GM19463 (cell line): ENCODE measurements around the gene TRMT5.

Source experiments
- ATAC-seq: cut with Tn5 transposase; IDR thresholded peaks from one replicate; pipeline ENCODE4 v1.9.1; 2021; ENCODE audit warnings: mild to moderate bottlenecking, moderate library complexity; ENCODE audit not compliant: unreplicated experiment

The TRMT5 gene

GRCh38 chr14:60980811-60981632 lies at the start of gene TRMT5, which contains the start of gene SLC38A6:
Gene TRMT5, minus strand, starts transcription at chr14:60981079. Its CDS starts 106 bp downstream, at chr14:60980973.
Gene SLC38A6, plus strand, starts transcription at chr14:60981245. Its CDS starts 33 bp downstream, at chr14:60981278.
- peak; percentile 85 for ATAC-seq

DNA sequence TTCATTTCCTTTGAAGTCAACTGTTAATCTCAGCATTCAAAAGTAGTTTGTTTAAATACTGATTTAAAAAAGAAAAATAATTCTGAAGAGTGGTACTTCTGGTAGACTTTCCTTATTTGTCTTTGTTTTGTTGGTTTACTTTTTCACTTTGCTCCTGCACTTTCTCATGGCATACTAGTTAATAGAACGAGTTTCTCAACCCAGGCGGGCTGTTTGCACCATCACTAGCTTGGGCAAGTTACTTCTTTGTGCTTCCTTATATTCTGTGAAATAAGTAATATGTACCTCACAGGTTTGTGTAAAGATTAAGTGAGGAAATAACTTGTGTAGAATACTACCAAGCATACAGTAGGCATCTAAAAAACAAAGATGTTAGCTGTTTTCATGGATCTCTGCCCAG lies 45.6 kb upstream of the TRMT5 start:
- ATAC-seq: no peak

DNA sequence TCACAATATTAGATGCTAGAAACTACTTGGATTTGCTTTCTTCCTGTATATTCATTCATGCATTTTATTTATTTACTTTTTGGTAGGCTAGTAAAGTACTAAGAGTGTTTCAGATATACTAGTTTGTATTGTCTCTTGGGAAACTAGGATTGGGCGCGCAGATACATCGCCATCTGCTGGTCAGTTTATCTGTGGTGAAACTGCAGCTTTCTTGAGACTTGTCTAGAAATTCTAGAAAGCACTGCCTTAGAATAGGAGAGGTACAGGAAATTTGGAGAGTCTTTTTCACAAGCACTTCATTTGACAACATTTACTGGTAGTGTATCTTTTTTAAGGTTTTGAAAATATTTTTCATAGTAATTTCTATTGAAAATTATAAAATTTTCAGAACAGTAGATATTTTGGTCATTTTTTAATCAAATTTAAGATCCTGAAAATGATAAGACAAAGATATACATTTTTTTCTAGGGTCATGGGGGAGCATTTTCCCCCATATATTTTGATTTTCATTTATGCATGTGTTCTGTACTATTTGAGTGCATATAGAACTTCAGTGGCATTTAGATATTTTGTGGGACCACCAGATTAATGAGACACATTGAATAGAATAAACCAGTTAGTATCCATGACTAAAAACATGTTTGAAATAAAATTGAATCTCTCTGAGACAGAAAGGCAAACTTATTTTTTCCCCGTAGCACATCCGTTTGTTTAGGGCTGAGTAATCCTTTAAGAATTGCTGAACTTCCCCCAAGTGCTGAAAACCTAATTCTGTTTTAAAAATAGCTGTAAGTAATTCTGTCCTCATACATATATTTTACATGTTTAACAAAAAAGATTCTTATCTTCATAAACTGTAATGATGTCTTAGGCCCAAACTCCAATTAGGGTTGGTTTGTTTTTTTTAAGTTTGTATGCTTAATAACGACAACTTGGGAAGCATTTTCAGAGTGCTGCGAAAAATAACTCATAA lies 44.7 kb upstream of the TRMT5 start:
- ATAC-seq: no peak

GRCh38 chr14:61019537-61019936 lies 38.7 kb upstream of the TRMT5 start:
- ATAC-seq: no peak

DNA sequence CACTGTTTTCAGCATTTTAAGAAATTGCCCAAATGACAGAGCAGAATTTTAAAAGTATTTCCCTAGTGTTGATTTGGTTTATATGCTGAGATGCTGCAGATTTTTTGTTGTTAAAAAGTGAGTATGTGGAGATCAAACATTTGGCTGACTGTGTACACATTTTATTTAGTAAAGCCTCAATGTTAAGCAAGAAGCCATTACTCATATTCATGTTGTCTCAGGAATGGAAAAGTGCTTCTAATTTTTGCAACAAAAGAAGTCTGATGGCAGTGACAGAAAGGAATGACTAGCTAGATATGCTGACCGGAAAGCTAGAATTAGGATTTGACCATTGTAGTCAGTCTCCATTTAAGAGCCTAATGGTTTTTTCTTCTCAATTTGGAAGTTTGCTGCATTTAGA lies 22.7 kb upstream of the TRMT5 start:
- no peak for ATAC-seq

DNA sequence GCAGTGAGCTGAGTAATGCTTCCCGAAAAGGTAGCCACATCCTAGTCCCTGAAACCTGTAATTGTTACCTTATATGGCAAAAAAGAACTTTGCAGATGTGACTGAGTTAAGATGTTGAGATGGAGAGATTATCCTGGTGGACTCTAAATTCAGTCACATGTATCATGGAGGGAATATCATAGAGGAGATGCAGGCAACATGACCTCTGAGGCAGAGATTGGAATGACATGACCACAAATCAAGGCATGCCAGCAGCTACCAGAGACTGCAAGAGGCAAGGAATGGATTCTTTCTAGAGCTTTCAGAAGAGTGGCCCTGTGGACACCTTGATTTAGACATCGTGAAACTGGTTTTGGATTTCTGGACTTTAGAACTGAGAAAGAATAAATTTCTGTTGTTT lies 18.7 kb upstream of the TRMT5 start:
- no peak for ATAC-seq

GRCh38 chr14:60998617-60999016 lies 17.7 kb upstream of the TRMT5 start:
- no peak for ATAC-seq

DNA sequence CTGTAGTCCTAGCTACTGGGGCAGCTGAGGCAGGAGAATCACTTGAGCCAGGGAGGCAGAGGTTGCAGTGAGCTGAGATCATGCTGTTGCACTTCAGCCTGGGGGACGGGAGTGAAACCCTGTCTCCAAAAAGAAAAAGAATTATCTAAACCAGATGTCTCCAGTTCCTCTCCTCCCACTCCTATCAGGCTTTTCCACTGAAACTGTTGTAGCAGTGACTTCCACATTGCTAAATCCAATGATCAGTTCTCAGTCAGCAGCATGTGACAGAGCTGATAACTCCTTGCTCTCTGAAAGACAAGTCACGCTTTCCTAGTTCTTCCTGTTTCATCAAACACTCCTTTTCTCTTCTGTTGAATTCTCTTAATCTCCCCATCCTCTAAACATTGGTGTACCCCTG lies 8.7 kb upstream of the TRMT5 start:
- ATAC-seq: no peak

DNA sequence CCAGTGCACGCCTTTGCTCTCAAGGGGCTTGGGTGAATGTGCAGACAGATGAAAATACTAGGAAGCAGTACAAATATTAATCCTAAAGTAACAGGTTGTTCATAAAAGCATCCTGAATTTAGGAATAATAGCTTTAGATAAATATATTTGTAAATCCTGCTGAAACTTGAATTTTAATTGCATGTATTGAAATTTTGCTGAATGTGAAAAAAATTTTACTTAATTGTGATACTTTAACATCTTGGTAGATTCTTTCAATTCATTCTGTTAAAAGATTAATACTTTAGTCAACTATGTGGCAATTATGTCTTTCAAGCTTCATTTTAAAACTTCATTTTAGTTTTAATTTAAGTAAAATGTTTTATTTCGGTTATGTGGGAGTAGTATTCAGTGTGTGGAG lies 5.6 kb upstream of the TRMT5 start:
- ATAC-seq: no peak

- ATAC-seq: no peak
Observed at GRCh38 chr14:60984196-60984595, 3.3 kb upstream of the TRMT5 start.

- ATAC-seq: no peak
Observed at GRCh38 chr14:60981633-60982455, 965 bp upstream of the TRMT5 start.

GRCh38 chr14:60977847-60978246 lies 3.0 kb downstream of the TRMT5 start:
- ATAC-seq: no peak

DNA sequence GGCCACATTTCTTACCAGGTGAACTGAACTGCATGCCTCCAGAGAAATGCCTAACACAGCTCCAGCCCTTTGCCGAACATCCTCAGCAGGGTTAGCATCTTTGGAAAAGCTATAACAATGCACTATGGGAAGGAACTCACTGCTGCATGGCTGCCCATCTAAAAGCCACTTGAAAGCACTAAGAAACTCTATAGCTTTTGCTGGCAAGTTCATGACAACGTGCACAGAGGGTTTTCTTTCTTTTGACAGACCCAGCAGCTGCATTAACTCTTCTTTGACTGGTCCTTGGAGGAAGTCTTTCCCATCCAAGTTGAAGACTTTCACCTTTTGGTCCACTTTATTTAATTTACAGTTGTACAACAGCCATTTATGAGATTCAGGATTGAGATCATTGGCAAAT lies 5.3 kb downstream of the TRMT5 start:
- no peak for ATAC-seq

DNA sequence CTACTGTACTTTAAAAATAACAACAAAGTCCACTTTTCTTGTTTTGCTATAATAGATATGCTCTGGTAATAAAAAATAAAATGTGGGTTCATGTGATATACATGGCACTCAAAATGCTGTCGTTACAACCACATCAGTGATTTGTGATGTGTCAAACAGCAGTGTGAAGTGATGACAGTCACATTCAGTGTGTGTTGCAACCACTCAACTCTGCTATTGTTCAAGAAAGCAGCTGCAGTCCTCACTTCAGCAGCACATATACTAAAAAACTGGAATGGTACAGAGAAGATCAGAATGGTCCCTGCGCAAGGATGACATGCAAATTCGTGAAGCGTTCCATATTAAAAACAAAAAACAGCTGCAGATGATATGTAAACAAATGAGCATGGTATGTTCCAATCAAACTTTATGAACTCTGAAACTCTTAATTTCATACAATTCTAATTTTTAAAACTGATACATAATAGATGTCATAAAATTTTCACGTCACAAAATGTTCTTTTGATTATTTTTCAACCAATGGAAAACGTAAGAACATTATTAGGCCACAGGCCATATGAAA lies 6.7 kb downstream of the TRMT5 start:
- no peak for ATAC-seq

DNA sequence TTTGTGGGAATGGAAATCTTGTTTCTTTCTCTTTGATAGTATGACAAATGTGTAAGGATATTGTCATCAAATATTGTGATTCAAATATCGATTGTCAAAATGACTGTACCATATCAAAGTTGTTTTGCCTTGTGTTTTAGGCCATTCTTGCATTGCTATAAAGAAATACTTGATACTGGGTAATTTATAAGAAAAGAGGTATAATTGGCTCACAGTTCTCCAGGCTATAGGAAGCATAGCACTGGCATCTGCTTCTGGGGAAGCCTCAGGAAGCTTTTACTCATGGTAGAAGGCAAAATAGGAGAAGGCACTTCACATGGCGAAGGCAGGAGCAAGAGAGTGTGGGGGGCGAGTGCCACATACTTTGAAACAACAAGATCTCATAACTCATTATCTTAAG lies 7.8 kb downstream of the TRMT5 start:
- no peak for ATAC-seq

GRCh38 chr14:60972295-60972694 lies 8.6 kb downstream of the TRMT5 start:
- ATAC-seq: no peak

DNA sequence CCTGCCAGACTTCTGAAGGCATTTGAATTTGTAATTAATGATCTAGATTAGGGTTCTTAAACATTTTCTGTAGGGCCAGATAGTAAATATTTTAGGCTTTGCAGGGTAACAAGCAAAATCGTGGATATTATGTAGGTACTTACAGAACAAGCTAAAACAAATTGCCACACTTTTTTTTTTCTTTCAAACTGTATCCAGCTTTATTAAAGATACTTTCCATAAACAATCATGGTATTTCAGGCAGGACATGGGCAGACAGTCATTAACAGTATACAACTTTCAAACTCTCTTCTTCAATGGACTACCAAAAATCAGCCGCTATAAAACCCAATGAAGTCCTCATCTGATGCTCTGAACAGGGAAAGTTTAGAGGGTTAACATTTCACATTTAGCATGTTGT lies 9.6 kb downstream of the TRMT5 start:
- no peak for ATAC-seq

GRCh38 chr14:60970146-60970545 lies 10.7 kb downstream of the TRMT5 start:
- ATAC-seq: no peak

- ATAC-seq: no peak
Observed at GRCh38 chr14:60968671-60969070, 12.2 kb downstream of the TRMT5 start.

- ATAC-seq: no peak
Observed at GRCh38 chr14:60968099-60968498, 12.8 kb downstream of the TRMT5 start.

DNA sequence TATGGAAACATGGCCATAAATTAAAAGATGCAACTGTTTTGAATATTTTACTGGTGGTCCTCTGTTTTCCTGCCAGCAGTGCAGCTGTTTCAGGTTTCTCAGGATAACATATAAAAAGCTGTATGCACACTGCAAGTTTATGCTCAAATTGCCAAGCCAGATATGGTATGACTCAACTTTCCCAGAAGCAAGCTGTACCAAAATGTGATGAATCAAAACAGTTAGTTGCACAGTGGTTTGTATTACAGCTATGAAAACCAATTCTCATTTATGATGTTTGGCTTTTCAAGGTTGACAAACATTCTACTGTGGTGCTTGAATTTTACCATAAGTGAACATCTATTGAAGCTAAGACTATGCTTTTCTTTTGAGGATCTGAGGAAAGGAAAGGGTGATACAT lies 15.5 kb downstream of the TRMT5 start:
- no peak for ATAC-seq
